ENCODE data around the gene DUSP16. TPM values are rescaled to one million over a fixed set of nuclear protein-coding genes. Genes with fewer than 3 reads are reported as not detected.

The DUSP16 gene
- total RNA-seq, 4 donors from 2014 or later, result 24.2 to 34.5 (median 26.4) TPM

GRCh38 chr12:12449533-12450025 lies 113.1 kb downstream of the DUSP16 start:
- peaks cover 16% of the 10 kb centered on the region in 2 donors for H3K4me1 ChIP-seq
- DNase-seq, result no peak
- intact Hi-C loops (cut with DNase I), result no loop called here
- H3K4me3 ChIP-seq (replicated peaks in 1 of 3), result no peak overlapping the region
- H3K36me3 ChIP-seq, result no peaks in the 10 kb centered on the region
- no peaks in the 10 kb centered on the region for H3K9me3 ChIP-seq
- no peak overlapping the region for H3K27ac ChIP-seq
- TF ChIP-seq, protein P1, sequence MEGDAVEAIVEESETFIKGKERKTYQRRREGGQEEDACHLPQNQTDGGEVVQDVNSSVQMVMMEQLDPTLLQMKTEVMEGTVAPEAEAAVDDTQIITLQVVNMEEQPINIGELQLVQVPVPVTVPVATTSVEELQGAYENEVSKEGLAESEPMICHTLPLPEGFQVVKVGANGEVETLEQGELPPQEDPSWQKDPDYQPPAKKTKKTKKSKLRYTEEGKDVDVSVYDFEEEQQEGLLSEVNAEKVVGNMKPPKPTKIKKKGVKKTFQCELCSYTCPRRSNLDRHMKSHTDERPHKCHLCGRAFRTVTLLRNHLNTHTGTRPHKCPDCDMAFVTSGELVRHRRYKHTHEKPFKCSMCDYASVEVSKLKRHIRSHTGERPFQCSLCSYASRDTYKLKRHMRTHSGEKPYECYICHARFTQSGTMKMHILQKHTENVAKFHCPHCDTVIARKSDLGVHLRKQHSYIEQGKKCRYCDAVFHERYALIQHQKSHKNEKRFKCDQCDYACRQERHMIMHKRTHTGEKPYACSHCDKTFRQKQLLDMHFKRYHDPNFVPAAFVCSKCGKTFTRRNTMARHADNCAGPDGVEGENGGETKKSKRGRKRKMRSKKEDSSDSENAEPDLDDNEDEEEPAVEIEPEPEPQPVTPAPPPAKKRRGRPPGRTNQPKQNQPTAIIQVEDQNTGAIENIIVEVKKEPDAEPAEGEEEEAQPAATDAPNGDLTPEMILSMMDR (IDR thresholded peaks at IDR 0.05), result no peak
- no peak for TF ChIP-seq POLR2A (IDR thresholded peaks at IDR 0.05)
- 87 to 89% methylated on average over 13 of the region's 13 CpGs for WGBS, 2 donors
- no peaks in the 10 kb centered on the region for H3K27me3 ChIP-seq

- intact Hi-C loops (cut with DNase I), result no loop called here
- H3K4me1 ChIP-seq, result peaks cover 25 to 31% of the 10 kb centered on the region in 2 donors
- H3K9me3 ChIP-seq, result no peaks in the 10 kb centered on the region
- no peak for DNase-seq
- no peaks in the 10 kb centered on the region for H3K27me3 ChIP-seq
- H3K36me3 ChIP-seq, result no peaks in the 10 kb centered on the region
- no peak overlapping the region for H3K4me3 ChIP-seq (replicated peaks in 1 of 3)
- H3K27ac ChIP-seq, result no peak overlapping the region
- WGBS, 2 donors, result 98% methylated on average over 10 of the region's 10 CpGs
- no peak for TF ChIP-seq POLR2A (IDR thresholded peaks at IDR 0.05)
- TF ChIP-seq, protein P1 (IDR thresholded peaks at IDR 0.05), result no peak
Observed at GRCh38 chr12:12447837-12448236, 114.8 kb downstream of the DUSP16 start.

DNA sequence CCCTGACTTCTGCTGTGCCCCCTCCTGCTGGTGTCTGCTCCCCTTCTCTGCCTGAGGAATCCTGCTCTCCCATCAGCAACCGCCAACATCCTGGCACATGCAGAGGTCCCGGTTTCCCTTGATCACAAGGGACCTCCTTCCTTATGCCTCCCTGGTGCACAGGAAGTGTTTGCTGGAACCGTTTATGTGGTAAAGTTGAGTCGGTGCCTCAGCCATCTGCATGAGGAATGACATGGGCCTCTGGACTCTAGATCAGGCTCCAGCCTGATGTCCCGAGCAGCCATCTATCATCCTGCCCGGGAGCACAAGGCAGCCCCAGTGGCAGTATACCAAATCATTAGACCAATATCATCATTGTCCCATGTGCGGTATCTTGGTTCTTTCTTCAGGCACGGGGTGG lies 115.4 kb downstream of the DUSP16 start:
- TF ChIP-seq POLR2A (IDR thresholded peaks at IDR 0.05), result no peak
- TF ChIP-seq, protein P1 (IDR thresholded peaks at IDR 0.05), result no peak
- no peak overlapping the region for H3K27ac ChIP-seq
- intact Hi-C loops (cut with DNase I), result no loop called here
- no peaks in the 10 kb centered on the region for H3K27me3 ChIP-seq
- H3K4me1 ChIP-seq, result peaks cover 25 to 36% of the 10 kb centered on the region in 2 donors
- no peak overlapping the region for H3K4me3 ChIP-seq (replicated peaks in 1 of 3)
- 62 to 70% methylated on average over 5 to 8 of the region's 8 CpGs for WGBS, 2 donors
- no peaks in the 10 kb centered on the region for H3K9me3 ChIP-seq
- H3K36me3 ChIP-seq, result no peaks in the 10 kb centered on the region
- DNase-seq, result no peak

GRCh38 chr12:12446786-12447185 lies 115.9 kb downstream of the DUSP16 start:
- Histone ChIP-seq H3K9me3 (no peaks in the 10 kb centered on the region), H3K27ac (no peak overlapping the region), H3K4me3 (replicated peaks in 1 of 3) (no peak overlapping the region), H3K4me1 (peaks cover 25 to 39% of the 10 kb centered on the region in 2 donors), H3K36me3 (no peaks in the 10 kb centered on the region), H3K27me3 (no peaks in the 10 kb centered on the region)
- intact Hi-C loops (cut with DNase I), result no loop called here
- 76 to 78% methylated on average over 3 of the region's 3 CpGs for whole genome bisulfite sequencing, 2 donors
- DNase-seq, result no peak
- TF ChIP-seq, protein P1 (IDR thresholded peaks at IDR 0.05), result no peak
- TF ChIP-seq POLR2A (IDR thresholded peaks at IDR 0.05), result no peak

GRCh38 chr12:12445882-12446181 lies 116.8 kb downstream of the DUSP16 start:
- TF ChIP-seq, protein P1 (IDR thresholded peaks at IDR 0.05), result no peak
- no peak for TF ChIP-seq POLR2A (IDR thresholded peaks at IDR 0.05)
- DNase-seq, result no peak
- H3K4me3 ChIP-seq (replicated peaks in 1 of 3), result no peak overlapping the region
- H3K27ac ChIP-seq, result no peak overlapping the region
- no peaks in the 10 kb centered on the region for H3K36me3 ChIP-seq
- no peaks in the 10 kb centered on the region for H3K9me3 ChIP-seq
- 96 to 99% methylated on average over 2 of the region's 2 CpGs for WGBS, 2 donors
- intact Hi-C loops (cut with DNase I), result no loop called here
- H3K4me1 ChIP-seq, result peaks cover 21 to 48% of the 10 kb centered on the region in 2 donors
- H3K27me3 ChIP-seq, result no peaks in the 10 kb centered on the region
